GM21423 (cell line): ENCODE results near the gene SLC4A1.

Experiments
- ATAC-seq: cut with Tn5 transposase; IDR thresholded peaks from one replicate; pipeline ENCODE4 v1.9.1; 2021; ENCODE audit warnings: mild to moderate bottlenecking, moderate library complexity; ENCODE audit not compliant: unreplicated experiment

Gene SLC4A1

DNA sequence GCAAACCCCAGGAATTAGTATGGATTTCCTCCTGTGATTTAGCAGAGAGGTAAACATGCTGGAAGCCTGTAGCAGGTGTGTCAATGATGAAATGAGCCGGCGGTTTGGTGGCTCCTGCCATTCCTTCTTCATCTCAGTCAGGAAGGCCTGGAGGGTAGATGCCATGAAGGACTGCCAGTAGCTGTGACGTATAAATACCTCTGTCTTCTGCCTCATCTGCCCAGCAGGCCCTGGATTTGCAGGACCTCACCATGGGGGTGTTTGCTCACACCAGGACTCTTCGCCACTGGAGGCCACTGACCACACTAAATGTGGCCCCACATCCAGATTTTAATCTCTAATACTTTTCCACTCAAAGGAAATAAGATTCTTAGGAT lies 16.1 kb upstream of the SLC4A1 start:
- no peak for ATAC-seq

- no peak for ATAC-seq
Observed at GRCh38 chr17:44283344-44284023, 15.5 kb upstream of the SLC4A1 start.

- no peak for ATAC-seq
Observed at GRCh38 chr17:44282264-44282663, 14.3 kb upstream of the SLC4A1 start.

- no peak for ATAC-seq
Observed at GRCh38 chr17:44281570-44281969, 13.6 kb upstream of the SLC4A1 start.

DNA sequence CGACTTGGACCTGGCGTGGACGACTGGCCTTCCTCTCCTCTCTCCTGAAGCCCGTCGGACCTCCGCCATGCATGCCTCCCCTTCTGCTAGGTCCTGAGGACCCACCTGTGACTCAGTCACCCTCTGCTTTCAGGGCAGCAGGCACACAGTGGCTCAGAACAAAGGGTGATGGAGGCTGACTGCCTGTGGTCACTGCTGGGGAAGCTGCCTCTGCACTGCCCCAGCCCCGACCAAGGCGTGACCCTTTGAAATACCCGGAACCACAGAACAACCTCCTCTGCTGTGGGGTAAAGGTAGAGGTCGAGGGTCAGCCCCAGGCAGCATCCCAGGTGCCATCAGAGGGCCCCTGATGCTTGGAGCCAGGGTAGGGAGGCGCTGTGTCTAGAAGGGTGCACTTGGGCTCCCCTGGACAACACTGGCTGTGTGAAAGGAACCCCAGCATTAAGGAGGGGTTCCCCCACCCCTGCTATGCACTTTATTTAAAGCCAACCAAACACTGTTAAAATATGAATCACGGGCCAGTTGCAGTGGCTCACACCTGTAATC lies 12.5 kb upstream of the SLC4A1 start:
- ATAC-seq: no peak

GRCh38 chr17:44279666-44280391 lies 11.9 kb upstream of the SLC4A1 start:
- ATAC-seq: peak; percentile 92

GRCh38 chr17:44279346-44279665 lies 11.4 kb upstream of the SLC4A1 start:
- ATAC-seq: no peak

DNA sequence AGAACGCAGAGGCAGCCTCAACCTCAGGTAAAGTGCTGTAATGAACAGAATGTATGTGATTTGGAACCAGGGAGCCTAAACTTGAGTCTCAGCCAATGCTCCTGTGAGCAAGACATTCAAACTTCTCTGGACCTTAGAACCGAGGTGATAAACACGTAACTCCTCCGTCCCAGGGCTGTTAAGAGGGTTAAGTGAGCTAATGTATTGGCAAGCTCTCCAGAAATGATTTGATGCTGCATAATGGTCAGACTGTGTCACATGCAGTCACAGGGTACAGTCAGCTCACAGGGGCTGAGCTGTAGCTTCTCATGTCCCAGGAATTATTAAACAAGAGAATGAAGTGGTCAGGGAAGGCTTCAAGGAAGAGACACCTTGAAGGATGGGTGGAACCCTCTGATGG lies 10.0 kb upstream of the SLC4A1 start:
- no peak for ATAC-seq

GRCh38 chr17:44273607-44274006 lies 5.7 kb upstream of the SLC4A1 start:
- no peak for ATAC-seq

DNA sequence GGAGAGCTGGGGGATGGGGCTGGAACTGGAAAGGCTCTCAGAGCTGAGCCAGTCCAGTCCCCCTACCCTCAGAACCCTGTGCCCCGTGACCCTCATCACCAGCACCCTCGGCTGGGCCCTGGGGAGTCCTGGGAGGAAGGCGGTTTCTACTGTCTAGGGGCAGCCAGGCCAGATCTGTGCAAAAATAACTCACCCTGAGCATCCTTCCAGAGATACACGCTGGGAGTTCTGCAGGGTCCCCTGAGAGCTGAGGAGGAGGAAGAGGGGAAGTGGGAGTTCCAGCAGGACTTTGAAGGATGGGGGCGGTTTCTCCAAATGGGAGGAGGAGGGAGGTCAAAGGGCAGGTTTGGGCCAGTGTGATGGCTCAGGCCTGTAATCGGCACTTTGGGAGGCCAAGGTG lies 5.0 kb upstream of the SLC4A1 start:
- ATAC-seq: no peak

- ATAC-seq: no peak
Observed at GRCh38 chr17:44272321-44272951, 4.5 kb upstream of the SLC4A1 start.

- ATAC-seq: no peak
Observed at GRCh38 chr17:44269535-44270240, 1.8 kb upstream of the SLC4A1 start.

DNA sequence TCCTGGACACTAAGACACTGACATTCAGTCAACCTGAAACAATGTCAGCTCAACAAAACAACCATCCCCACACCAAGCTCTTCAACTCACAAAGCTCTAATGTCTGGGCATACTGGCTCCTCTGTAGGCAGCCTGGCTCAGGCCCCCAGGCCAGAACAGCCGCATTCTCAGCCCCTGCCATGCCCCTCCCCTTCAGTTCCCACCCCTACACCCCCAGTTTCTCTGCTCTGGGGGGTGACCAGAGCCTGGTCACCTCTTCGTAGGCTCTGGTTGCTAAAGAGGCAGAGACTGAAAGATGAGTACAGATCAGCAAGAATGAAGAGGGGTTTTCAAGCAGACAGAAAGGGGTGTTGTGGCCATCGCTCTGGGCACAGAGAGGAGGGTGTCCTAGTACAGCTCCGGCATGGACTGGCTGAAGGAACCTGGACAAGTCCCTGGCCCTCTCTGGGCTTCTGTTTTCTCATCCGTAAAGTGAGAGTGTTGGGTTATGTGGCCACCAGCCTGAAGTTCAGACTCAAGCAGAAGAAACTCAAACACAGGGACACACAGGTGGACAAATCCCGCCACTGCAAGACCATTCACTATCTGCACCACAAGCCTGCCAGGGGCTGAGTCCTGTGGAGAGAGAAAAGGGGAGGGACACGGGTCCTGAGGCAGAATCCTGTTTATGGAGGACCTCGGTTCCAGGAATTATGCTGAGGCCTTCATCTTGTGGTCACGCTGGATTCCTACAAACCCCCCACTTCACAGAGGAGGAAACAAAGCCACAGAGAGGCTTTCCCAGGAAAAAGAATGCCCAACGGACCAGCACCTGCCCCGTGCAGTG lies 987 bp upstream of the SLC4A1 start:
- no peak for ATAC-seq

DNA sequence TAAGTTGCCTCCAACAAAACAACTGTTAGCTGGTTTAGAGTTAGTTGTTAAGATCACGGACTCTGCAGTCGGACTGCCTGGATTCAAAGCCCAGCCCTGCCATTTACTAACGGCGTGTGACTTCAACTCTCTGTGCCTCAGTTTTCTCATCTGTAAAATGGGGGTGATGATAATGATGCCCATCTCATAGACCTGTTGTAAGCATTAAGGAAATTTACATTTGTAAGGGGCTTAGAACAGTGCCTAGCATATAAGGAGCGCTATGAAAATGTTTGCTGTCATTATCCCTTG lies 825 bp downstream of the SLC4A1 start:
- ATAC-seq: no peak

GRCh38 chr17:44266402-44267164 lies 1.4 kb downstream of the SLC4A1 start:
- ATAC-seq: no peak

- no peak for ATAC-seq
Observed at GRCh38 chr17:44263345-44263902, 4.5 kb downstream of the SLC4A1 start.

GRCh38 chr17:44262654-44263225 lies 5.2 kb downstream of the SLC4A1 start:
- ATAC-seq: no peak

GRCh38 chr17:44260296-44260695 lies 7.6 kb downstream of the SLC4A1 start:
- ATAC-seq: no peak

DNA sequence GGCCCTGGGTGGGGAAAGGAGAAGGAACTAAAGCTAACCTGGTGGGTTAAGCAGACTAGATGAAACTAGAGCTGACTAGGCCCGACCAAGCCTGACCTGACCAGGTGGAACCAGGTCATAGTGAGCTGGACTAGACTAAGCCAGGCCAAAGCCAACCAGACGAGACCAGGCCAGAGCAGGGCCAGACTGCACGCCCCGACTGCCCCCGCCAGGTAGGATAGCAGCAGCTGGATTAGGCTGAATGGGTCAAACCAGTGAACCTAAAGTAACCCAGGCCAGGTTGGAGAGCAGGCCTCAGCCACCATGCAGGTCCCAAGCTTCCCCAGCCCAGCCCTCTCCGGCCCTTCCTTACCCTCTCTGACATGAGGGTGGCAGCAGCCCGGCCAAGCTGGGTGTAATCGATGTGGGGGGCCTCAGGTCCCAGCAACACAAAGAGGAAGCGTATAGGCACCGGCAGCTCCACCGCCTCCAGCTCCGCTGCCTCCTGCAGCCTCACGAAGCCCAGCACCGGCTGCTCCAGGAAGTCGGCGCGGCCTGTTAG lies 9.1 kb downstream of the SLC4A1 start:
- ATAC-seq: no peak
